Right lobe of liver (tissue), 6 donors: ENCODE measurements around the gene CDC23. TPM values are rescaled to one million over a fixed set of nuclear protein-coding genes. Genes with fewer than 3 reads are reported as not detected.
"Not testable (repeated sequence)": the region's sequence is repeated elsewhere in the genome, so short reads cannot be mapped to it uniquely, and the experiment has no call there.

Experiments used
- ATAC-seq, 4 donors: fragments of 200-7000 bp; cut with Tn5 transposase; one replicate each; pipeline ENCODE4 v1.9.1; 2020; ENCODE audit warnings: mild to moderate bottlenecking in 4 of 4, moderate library complexity in 4 of 4
- DNase-seq, 3 donors: peaks; one replicate each; pipeline ENCODE4 v3.0.0-alpha.2; 2020
- H3K27ac ChIP-seq, 3 donors: fragments of 200-600 bp; one replicate each; pipeline ENCODE4 v1.8.0; 2022
- H3K27me3 ChIP-seq, 2 donors: fragments of 200-600 bp; one replicate each; pipeline ENCODE4 v1.8.0; 2022
- H3K36me3 ChIP-seq, 4 donors: fragments of 200-600 bp; sonication (generic) in 1 of 4; one replicate each; pipeline versions ENCODE4 v1.5.1 to v1.8.0; 2017 to 2022; ENCODE audit warnings: control low read depth in 1 of 4
- H3K4me1 ChIP-seq, 4 donors: fragments of 200-600 bp; sonication (generic) in 1 of 4; one replicate each; pipeline versions ENCODE4 v1.5.1 to v1.8.0; 2017 to 2022; ENCODE audit warnings: control low read depth in 1 of 4
- H3K4me3 ChIP-seq, 3 donors: fragments of 200-600 bp; one replicate each; pipeline ENCODE4 v1.8.0; 2022
- H3K9me3 ChIP-seq, 4 donors: fragments of 200-600 bp; sonication (generic) in 1 of 4; one replicate each; pipeline versions ENCODE4 v1.5.1 to v1.8.0; 2017 to 2022; ENCODE audit warnings: control low read depth in 1 of 4
- POLR2A ChIP-seq: fragments of 450-650 bp; IDR thresholded peaks from one replicate; pipeline ENCODE4 v1.6.1; 2017; ENCODE audit warnings: antibody characterized with exemption, mild to moderate bottlenecking
- WGBS: methylation state at CpG from one replicate; pipeline ENCODE4 v1.1.6; 2018; ENCODE audit warnings: low coverage, low lambda C conversion rate; ENCODE audit not compliant: insufficient coverage; ENCODE audit errors: missing lambda C conversion rate; 5-methylcytosine and 5-hydroxymethylcytosine counted together
- intact Hi-C, 2 donors: fragments of 100-400 bp; cut with DNase I; formaldehyde crosslinking; loops; one replicate each; pipeline versions ENCODE4 v1.11.2 to v1.14.1; 2022
- total RNA-seq, 6 experiments: library from RNA; depleted of rRNA in 2 of 6; stranded (reverse); fragments of >200 nt in 2 of 6; fragmentation: NEBNext Ultra II Directional in 3 of 6; extraction: Animal tissue kit (Norgen Biotek cat#: 25700) in 3 of 6; gene quantifications; one replicate each; pipeline versions ENCODE4 v1.1.0 to v1.2.4, GENCODE V29; 2016 to 2023
- TF ChIP-seq, protein P1 (sequence below), 4 donors: fragments of 200-600 bp in 3 of 4; fragments of 450-650 bp in 1 of 4; IDR thresholded peaks; one replicate each; pipeline versions ENCODE4 v1.5.1 to v1.8.0; 2016 to 2022; ENCODE audit warnings: antibody characterized with exemption in 4 of 4, mild to moderate bottlenecking in 2 of 4
- donor health status: DM: no; HTN: yes; CAD: no.
- donor health status: DM: no; HTN: no; CAD: no.
- donor health status: DM: no; HTN: no; CAD: no.
- donor health status: DM: no; HTN: yes; CAD: no.
- donor health status: DM: no; HTN: yes; CAD: no.

Gene CDC23
- total RNA-seq, 6 experiments from 2014 or later, result 11.9 to 16.2 (median 15.2) TPM

GRCh38 chr5:138210985-138211384 lies 2.1 kb downstream of the CDC23 start:
- peaks cover 0 to 13% (median 0%) of the 10 kb centered on the region in 4 donors for H3K4me1 ChIP-seq
- no peaks in the 10 kb centered on the region for H3K27me3 ChIP-seq
- no peaks in the 10 kb centered on the region for H3K9me3 ChIP-seq
- ATAC-seq (no peak), DNase-seq (no peak)
- no peak for TF ChIP-seq POLR2A
- H3K4me3 ChIP-seq, result no peak overlapping the region
- peaks cover 0 to 12% (median 0%) of the 10 kb centered on the region in 4 donors for H3K36me3 ChIP-seq
- H3K27ac ChIP-seq, result no peak overlapping the region
- WGBS, result 80% methylated on average over 3 of the region's 3 CpGs
- intact Hi-C loops, result no loop called here

GRCh38 chr5:138193859-138194258 lies 19.3 kb downstream of the CDC23 start:
- DNase-seq, H3K4me1 ChIP-seq, H3K4me3 ChIP-seq, H3K27me3 ChIP-seq, H3K9me3 ChIP-seq, intact Hi-C loops, H3K27ac ChIP-seq, ATAC-seq: not testable (repeated sequence)
- peaks cover 0 to 67% (median 24%) of the 10 kb centered on the region in 4 donors for H3K36me3 ChIP-seq
- WGBS, result 91% methylated on average over 7 of the region's 8 CpGs

DNA sequence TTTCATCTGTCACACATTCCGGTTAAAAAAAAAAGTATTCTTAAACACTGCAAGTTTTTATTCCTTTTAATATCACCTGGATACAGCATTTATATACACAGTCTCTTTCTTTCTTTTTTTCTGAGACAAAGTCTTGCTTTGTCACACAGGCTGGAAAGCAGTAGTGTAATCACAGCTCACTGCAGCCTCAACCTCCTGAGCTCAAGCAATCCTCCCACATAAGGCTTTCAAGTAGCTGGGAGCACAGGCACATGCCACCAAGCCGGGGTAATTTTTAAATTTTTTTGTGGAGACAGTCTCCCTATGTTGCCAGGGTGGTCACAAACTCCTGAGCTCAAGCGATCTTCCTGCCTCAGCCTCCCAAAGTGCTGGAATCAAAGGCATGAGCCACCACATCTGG lies 20.3 kb downstream of the CDC23 start:
- peaks cover 0 to 67% (median 26%) of the 10 kb centered on the region in 4 donors for H3K36me3 ChIP-seq
- WGBS, result 97% methylated on average over 3 of the region's 3 CpGs

GRCh38 chr5:138188626-138189025 lies 24.5 kb downstream of the CDC23 start:
- H3K36me3 ChIP-seq, result peaks cover 0 to 58% (median 25%) of the 10 kb centered on the region in 4 donors
- WGBS, result 85% methylated on average over 3 of the region's 3 CpGs
- no peak for TF ChIP-seq POLR2A
- TF ChIP-seq, protein P1, sequence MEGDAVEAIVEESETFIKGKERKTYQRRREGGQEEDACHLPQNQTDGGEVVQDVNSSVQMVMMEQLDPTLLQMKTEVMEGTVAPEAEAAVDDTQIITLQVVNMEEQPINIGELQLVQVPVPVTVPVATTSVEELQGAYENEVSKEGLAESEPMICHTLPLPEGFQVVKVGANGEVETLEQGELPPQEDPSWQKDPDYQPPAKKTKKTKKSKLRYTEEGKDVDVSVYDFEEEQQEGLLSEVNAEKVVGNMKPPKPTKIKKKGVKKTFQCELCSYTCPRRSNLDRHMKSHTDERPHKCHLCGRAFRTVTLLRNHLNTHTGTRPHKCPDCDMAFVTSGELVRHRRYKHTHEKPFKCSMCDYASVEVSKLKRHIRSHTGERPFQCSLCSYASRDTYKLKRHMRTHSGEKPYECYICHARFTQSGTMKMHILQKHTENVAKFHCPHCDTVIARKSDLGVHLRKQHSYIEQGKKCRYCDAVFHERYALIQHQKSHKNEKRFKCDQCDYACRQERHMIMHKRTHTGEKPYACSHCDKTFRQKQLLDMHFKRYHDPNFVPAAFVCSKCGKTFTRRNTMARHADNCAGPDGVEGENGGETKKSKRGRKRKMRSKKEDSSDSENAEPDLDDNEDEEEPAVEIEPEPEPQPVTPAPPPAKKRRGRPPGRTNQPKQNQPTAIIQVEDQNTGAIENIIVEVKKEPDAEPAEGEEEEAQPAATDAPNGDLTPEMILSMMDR (IDR thresholded peaks at IDR 0.05), result no peak
- DNase-seq, result no peak
- no peaks in the 10 kb centered on the region for H3K4me1 ChIP-seq
- H3K9me3 ChIP-seq, result no peaks in the 10 kb centered on the region
- no peaks in the 10 kb centered on the region for H3K27me3 ChIP-seq
- intact Hi-C loops, result no loop called here
- no peak overlapping the region for H3K27ac ChIP-seq
- H3K4me3 ChIP-seq, result no peak overlapping the region
- ATAC-seq, result no peak

More for the DNA sequence above, 20.3 kb downstream of the CDC23 start:
- no peaks in the 10 kb centered on the region for H3K4me1 ChIP-seq
- no peak overlapping the region for H3K27ac ChIP-seq
- TF ChIP-seq POLR2A, result no peak
- TF ChIP-seq, protein P1 (IDR thresholded peaks at IDR 0.05), result no peak
- ATAC-seq (no peak), DNase-seq (no peak)
- no peaks in the 10 kb centered on the region for H3K27me3 ChIP-seq
- H3K9me3 ChIP-seq, result no peaks in the 10 kb centered on the region
- no peak overlapping the region for H3K4me3 ChIP-seq
- intact Hi-C loops, result no loop called here

GRCh38 chr5:138186002-138186447 lies 27.1 kb downstream of the CDC23 start:
- peaks cover 0 to 36% (median 15%) of the 10 kb centered on the region in 4 donors for H3K36me3 ChIP-seq
- TF ChIP-seq POLR2A, result no peak
- TF ChIP-seq, protein P1 (IDR thresholded peaks at IDR 0.05), result no peak

More at GRCh38 chr5:138186002-138186447, 27.1 kb downstream of the CDC23 start:
- DNase-seq, result no peak
- Histone ChIP-seq H3K27ac (no peak overlapping the region), H3K4me1 (no peaks in the 10 kb centered on the region), H3K27me3 (no peaks in the 10 kb centered on the region), H3K9me3 (no peaks in the 10 kb centered on the region), H3K4me3 (no peak overlapping the region)
- intact Hi-C loops, result no loop called here
- no peak for ATAC-seq
- WGBS, result 61% methylated on average over 2 of the region's 2 CpGs
